CD1c-positive myeloid dendritic cell (primary cell): Measurements from ENCODE around the gene SIGLEC15.
A peak's percentile ranks its signal among the peaks of the same experiment; 100 is the strongest.

ENCODE experiments used
- DNase-seq: peaks from one replicate; pipeline ENCODE4 v3.0.0-alpha.2; 2016; ENCODE audit errors: extremely low spot score

SIGLEC15 gene

GRCh38 chr18:45879681-45880655, 54.5 kb downstream of the SIGLEC15 start:
- DNase-seq: peak; percentile 67

GRCh38 chr18:45880876-45881558, 55.5 kb downstream of the SIGLEC15 start:
- no peak for DNase-seq

- DNase-seq: no peak
Observed at GRCh38 chr18:45887585-45887984, 62.1 kb downstream of the SIGLEC15 start.

- DNase-seq: peak; percentile 15
Observed at GRCh38 chr18:45889419-45890064, 64.1 kb downstream of the SIGLEC15 start.

- DNase-seq: peak; percentile 59
Observed at GRCh38 chr18:45890606-45891005, 65.1 kb downstream of the SIGLEC15 start.

GRCh38 chr18:45891806-45892205, 66.3 kb downstream of the SIGLEC15 start:
- no peak for DNase-seq
